Ovary (tissue), 9 donors: ENCODE results near the gene E2F8. TPM values are rescaled to one million over a fixed set of nuclear protein-coding genes. Genes with fewer than 3 reads are reported as not detected.

Experiments
- DNase-seq, 5 donors: peaks; one replicate each; pipeline ENCODE4 v3.0.0-alpha.2; 2019 to 2020
- H3K27ac ChIP-seq, 2 donors: fragments of 200-600 bp; one replicate each; pipeline versions ENCODE4 v1.5.1 to v1.8.0; 2019 to 2022
- H3K27me3 ChIP-seq: fragments of 200-600 bp; one replicate; pipeline ENCODE4 v1.8.0; 2022
- H3K36me3 ChIP-seq: fragments of 200-600 bp; sonication (generic); one replicate; pipeline ENCODE4 v1.5.1; 2019
- H3K4me1 ChIP-seq: one replicate; pipeline ENCODE4 v1.8.1; 2013; ENCODE audit warnings: mild to moderate bottlenecking, moderate library complexity; ENCODE audit not compliant: insufficient read depth
- H3K4me3 ChIP-seq: fragments of 200-600 bp; sonication (generic); one replicate; pipeline ENCODE4 v1.5.1; 2017
- H3K9me3 ChIP-seq, 2 donors: fragments of 200-600 bp in 1 of 2; sonication (generic) in 1 of 2; one replicate each; pipeline versions ENCODE4 v1.5.1 to v1.8.1; 2013 to 2019; ENCODE audit warnings: mild to moderate bottlenecking in 1 of 2, moderate library complexity in 1 of 2
- CTCF ChIP-seq, 3 donors: fragments of 450-650 bp in 2 of 3; fragments of 200-600 bp in 1 of 3; IDR thresholded peaks; one replicate each; pipeline versions ENCODE4 v1.5.1 to v1.8.0; 2016 to 2022; ENCODE audit warnings: antibody characterized with exemption in 3 of 3, mild to moderate bottlenecking in 1 of 3
- EP300 ChIP-seq: sonication (generic); formaldehyde crosslinking; IDR thresholded peaks from one replicate; pipeline ENCODE4 v1.6.1; 2017; ENCODE audit warnings: antibody characterized with exemption
- POLR2A ChIP-seq: fragments of 450-650 bp; IDR thresholded peaks from one replicate; pipeline ENCODE4 v1.6.1; 2017; ENCODE audit warnings: antibody characterized with exemption, mild to moderate bottlenecking, moderate library complexity
- WGBS, 3 donors: extraction: QIAGEN DNeasy Blood & Tissue Kit in 1 of 3; methylation state at CpG; one replicate each; pipeline versions ENCODE4 v1.1.5 to v1.1.7; 2013 to 2017; 5-methylcytosine and 5-hydroxymethylcytosine counted together
- intact Hi-C, 4 donors: fragments of 100-400 bp; cut with DNase I; formaldehyde crosslinking; loops; one replicate each; pipeline versions ENCODE4 v1.11.0 to v1.15.1; 2022 to 2023
- polyA plus RNA-seq, 2 donors: library from polyadenylated mRNA; stranded (reverse); fragments of 200-250 nt in 1 of 2; fragments of 350-450 nt in 1 of 2; fragmentation: Illumina TruSeq in 1 of 2; extraction: RNeasy Lipid Tissue Mini Kit (QIAGEN cat#74804) in 1 of 2; gene quantifications; one replicate each; pipeline ENCODE4 v1.2.3, GENCODE V29; 2013 to 2014
- total RNA-seq, 7 donors: library from RNA; depleted of rRNA in 2 of 7; stranded (reverse); fragments of >200 nt in 2 of 7; fragmentation: NEBNext Ultra II Directional in 3 of 7; extraction: Animal tissue kit (Norgen Biotek cat#: 25700) in 3 of 7; gene quantifications; one replicate each; pipeline versions ENCODE4 v1.1.0 to v1.2.4, GENCODE V29; 2016 to 2023
- donor health status: DM: no; HTN: no; CAD: no; lungs with moderate emphysema.
- donor health status: DM: no; HTN: no; CAD: no.
- donor health status: Bipolar disorder and iron deficiency.
- donor health status: DM: yes; HTN: yes; CAD: no.
- donor health status: DM: no; HTN: no; CAD: no.
- donor health status: DM: yes; HTN: yes; CAD: no.

The E2F8 gene
- total and polyA plus RNA-seq, 9 donors, result 0.08 to 0.80 (median 0.36) TPM; not detected in 3

GRCh38 chr11:19185036-19185435 is 55.7 kb downstream of the E2F8 start:
- no peaks in the 10 kb centered on the region for H3K27me3 ChIP-seq
- intact Hi-C loops, result no loop called here

DNA sequence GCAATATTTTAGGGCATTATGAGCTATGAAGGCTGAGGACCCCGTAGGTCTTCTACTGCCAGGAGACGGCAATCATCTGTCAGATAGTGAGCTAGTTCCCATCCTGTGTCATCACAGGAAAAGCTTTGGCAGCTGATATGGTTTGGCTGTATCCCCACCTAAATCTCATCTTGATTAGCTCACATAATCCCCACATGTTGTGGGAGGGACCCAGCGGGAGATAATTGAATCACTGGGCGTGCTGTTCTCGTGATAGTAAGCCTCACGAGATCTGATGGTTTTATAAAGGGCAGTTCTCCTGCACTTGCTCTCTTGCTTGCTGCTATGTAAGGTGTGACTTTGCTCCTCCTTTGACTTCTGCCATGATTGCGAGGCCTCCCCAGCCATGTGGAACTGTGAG is 57.1 kb downstream of the E2F8 start:
- TF ChIP-seq POLR2A (no peak), EP300 (no peak), CTCF (IDR thresholded peaks at IDR 0.05) (no peak)
- DNase-seq, result no peak
- Histone ChIP-seq H3K4me1 (no peaks in the 10 kb centered on the region), H3K4me3 (no peak overlapping the region), H3K36me3 (no peaks in the 10 kb centered on the region), H3K27me3 (no peaks in the 10 kb centered on the region), H3K27ac (no peak overlapping the region), H3K9me3 (no peaks in the 10 kb centered on the region)
- WGBS, 3 donors, result 82 to 93% (median 92%) methylated on average over 7 of the region's 7 CpGs
- intact Hi-C loops, result no loop called here

More at GRCh38 chr11:19185036-19185435, 55.7 kb downstream of the E2F8 start:
- H3K4me3 ChIP-seq, result no peak overlapping the region
- no peaks in the 10 kb centered on the region for H3K4me1 ChIP-seq
- DNase-seq, result no peak
- H3K36me3 ChIP-seq, result no peaks in the 10 kb centered on the region
- WGBS, 3 donors, result 51 to 83% (median 63%) methylated on average over 2 of the region's 2 CpGs
- TF ChIP-seq CTCF (IDR thresholded peaks at IDR 0.05) (no peak), POLR2A (no peak), EP300 (no peak)
- H3K27ac ChIP-seq, result no peak overlapping the region
- no peaks in the 10 kb centered on the region for H3K9me3 ChIP-seq

- no peaks in the 10 kb centered on the region for H3K27me3 ChIP-seq
- no peaks in the 10 kb centered on the region for H3K4me1 ChIP-seq
- no peaks in the 10 kb centered on the region for H3K9me3 ChIP-seq
- H3K36me3 ChIP-seq, result no peaks in the 10 kb centered on the region
- DNase-seq, result no peak
- TF ChIP-seq EP300 (no peak), CTCF (IDR thresholded peaks at IDR 0.05) (no peak), POLR2A (no peak)
- no peak overlapping the region for H3K27ac ChIP-seq
- H3K4me3 ChIP-seq, result no peak overlapping the region
- intact Hi-C loops, result no loop called here
- WGBS, 3 donors, result 69 to 78% (median 76%) methylated on average over 5 of the region's 5 CpGs
Observed at GRCh38 chr11:19181531-19182261, 59.0 kb downstream of the E2F8 start.

GRCh38 chr11:19176629-19177186 is 64.0 kb downstream of the E2F8 start:
- TF ChIP-seq EP300, result no peak
- TF ChIP-seq CTCF (IDR thresholded peaks at IDR 0.05), result no peak
- no peak for TF ChIP-seq POLR2A
- WGBS, 3 donors, result 69 to 81% (median 74%) methylated on average over 2 of the region's 2 CpGs

More at GRCh38 chr11:19176629-19177186, 64.0 kb downstream of the E2F8 start:
- Histone ChIP-seq H3K27me3 (no peaks in the 10 kb centered on the region), H3K27ac (no peak overlapping the region), H3K4me3 (no peak overlapping the region), H3K9me3 (no peaks in the 10 kb centered on the region), H3K36me3 (no peaks in the 10 kb centered on the region), H3K4me1 (no peaks in the 10 kb centered on the region)
- no peak for DNase-seq
- intact Hi-C loops, result no loop called here

Other genes with a start within 250 kb of the E2F8 start
- under 1 TPM in 1 of 7 donors, not detected in 6; 0.22 TPM for gene MRGPRX2, start 180.2 kb downstream of the E2F8 start, total RNA-seq
- under 1 TPM in 1 of 2 donors, not detected in 1; 0.23 TPM for gene MRGPRX2, start 180.2 kb downstream of the E2F8 start, polyA plus RNA-seq
- gene ZDHHC13, start 123.8 kb downstream of the E2F8 start, total RNA-seq, result 10 to 100 TPM in 3 of 7 donors, 1 to 10 TPM in 4; 5.7 to 15.4 (median 9.0) TPM
- 1 to 10 TPM; 6.3 to 9.6 TPM for gene ZDHHC13, start 123.8 kb downstream of the E2F8 start, polyA plus RNA-seq
- 1 to 10 TPM in 1 of 7 donors, under 1 TPM in 1, not detected in 5; 0.37 to 1.0 TPM for gene CSRP3, start 39.0 kb downstream of the E2F8 start, total RNA-seq
- gene CSRP3, start 39.0 kb downstream of the E2F8 start, polyA plus RNA-seq, result under 1 TPM; 0.07 to 0.67 TPM